Measurements from ENCODE around the gene CDON. TPM values are rescaled to one million over a fixed set of nuclear protein-coding genes. Genes with fewer than 3 reads are reported as not detected.

CDON gene
- total and polyA plus RNA-seq, 2 donors (not counting 1 experiment from before 2014, with no cell fraction given) = 0.01 TPM; not detected in 1

- Histone ChIP-seq H4K20me1 (ENCODE audit: control insufficient read depth, insufficient read depth, low read length, poor library complexity, severe bottlenecking) (no peaks in the 10 kb centered on the region), H3K27ac (ENCODE audit: low read length in 2 of 2) (no peak overlapping the region), H2AFZ (ENCODE audit: insufficient read depth, low read depth, low read length, poor library complexity, severe bottlenecking) (no peak overlapping the region), H3K4me1 (ENCODE audit: control insufficient read depth in 2 of 2, insufficient read depth in 2 of 2, low read length in 2 of 2) (no peaks in the 10 kb centered on the region), H3K9ac (ENCODE audit: low read length) (no peak overlapping the region), H3K4me2 (replicated peaks; ENCODE audit: low read depth, low read length, poor library complexity, severe bottlenecking) (no peak overlapping the region), H3K79me2 (ENCODE audit: control insufficient read depth, insufficient read depth, low read length) (no peaks in the 10 kb centered on the region), H3K9me3 (ENCODE audit: control extremely low read depth in 1 of 3, control insufficient read depth in 2 of 3, insufficient read depth in 1 of 3, low read length in 2 of 3) (peaks cover 0 to 6% (median 0%) of the 10 kb centered on the region in 3 donors), H3K27me3 (replicated peaks in 1 of 4; ENCODE audit: control extremely low read depth in 1 of 4, control insufficient read depth in 3 of 4, insufficient read depth in 4 of 4, low read length in 3 of 4) (no peaks in the 10 kb centered on the region), H3K36me3 (replicated peaks in 1 of 2; ENCODE audit: control extremely low read depth in 1 of 2, control insufficient read depth in 1 of 2, extremely low read depth in 1 of 2, insufficient read depth in 2 of 2, low read length in 1 of 2) (no peaks in the 10 kb centered on the region), H3K4me3 (ENCODE audit: control extremely low read depth in 1 of 5, extremely low read depth in 1 of 5, insufficient read depth in 1 of 5, low read depth in 2 of 5, low read length in 4 of 5) (no peak overlapping the region)
- no peak overlapping the region for H3K27ac Mint-ChIP-seq
- H3K4me3 Mint-ChIP-seq = no peak overlapping the region
- 84% methylated on average over 17 of the region's 17 CpGs for WGBS (ENCODE audit: insufficient coverage)
- TF ChIP-seq EZH2 (IDR thresholded peaks at IDR 0.05; ENCODE audit: borderline replicate concordance, insufficient read depth, low read depth, low read length, poor library complexity, severe bottlenecking) = no peak
- no peak for TF ChIP-seq CTCF (IDR thresholded peaks at IDR 0.05)
- DNase-seq (no peak), ATAC-seq (ENCODE audit: low read depth) (no peak)
- H3K9me3 Mint-ChIP-seq (ENCODE audit: insufficient read depth) = no peaks in the 10 kb centered on the region
- CTCF ChIA-PET = no interaction called here
- intact Hi-C loops (cut with micrococcal nuclease) = no loop called here
- POLR2A ChIA-PET = no interaction called here
- H3K27me3 Mint-ChIP-seq = peaks cover 6% of the 10 kb centered on the region
- H3K4me1 Mint-ChIP-seq = no peaks in the 10 kb centered on the region
Observed at GRCh38 chr11:126106594-126107328, 44.1 kb upstream of the CDON start.

- no peak overlapping the region for H3K9ac ChIP-seq (ENCODE audit: low read length)
- no peak overlapping the region for H3K4me3 ChIP-seq (ENCODE audit: control extremely low read depth in 1 of 5, extremely low read depth in 1 of 5, insufficient read depth in 1 of 5, low read depth in 2 of 5, low read length in 4 of 5)
Observed at GRCh38 chr11:126105748-126106080, 43.0 kb upstream of the CDON start.

More at GRCh38 chr11:126105748-126106080, 43.0 kb upstream of the CDON start:
- peaks cover 0 to 6% (median 0%) of the 10 kb centered on the region in 3 donors for H3K9me3 ChIP-seq (ENCODE audit: control extremely low read depth in 1 of 3, control insufficient read depth in 2 of 3, insufficient read depth in 1 of 3, low read length in 2 of 3)
- H3K27ac ChIP-seq (ENCODE audit: low read length in 2 of 2) = no peak overlapping the region
- CTCF ChIA-PET = interaction anchor here (1.4 kb wide), 1 partner anchor 8 kb away, joined by 4 read pairs; no protein-coding TSS in a partner anchor
- TF ChIP-seq CTCF (IDR thresholded peaks at IDR 0.05) (no peak), EZH2 (IDR thresholded peaks at IDR 0.05; ENCODE audit: borderline replicate concordance, insufficient read depth, low read depth, low read length, poor library complexity, severe bottlenecking) (no peak)
- Mint-ChIP-seq H3K4me3 (no peak overlapping the region), H3K27ac (no peak overlapping the region), H3K27me3 (peaks cover 6% of the 10 kb centered on the region), H3K9me3 (ENCODE audit: insufficient read depth) (no peaks in the 10 kb centered on the region), H3K4me1 (no peaks in the 10 kb centered on the region)
- POLR2A ChIA-PET = no interaction called here
- H3K27me3 ChIP-seq (replicated peaks in 1 of 4; ENCODE audit: control extremely low read depth in 1 of 4, control insufficient read depth in 3 of 4, insufficient read depth in 4 of 4, low read length in 3 of 4) = no peaks in the 10 kb centered on the region
- no peaks in the 10 kb centered on the region for H3K4me1 ChIP-seq (ENCODE audit: control insufficient read depth in 2 of 2, insufficient read depth in 2 of 2, low read length in 2 of 2)
- ATAC-seq (ENCODE audit: low read depth) (no peak), DNase-seq (no peak)
- H2AFZ ChIP-seq (ENCODE audit: insufficient read depth, low read depth, low read length, poor library complexity, severe bottlenecking) = no peak overlapping the region
- H3K4me2 ChIP-seq (replicated peaks; ENCODE audit: low read depth, low read length, poor library complexity, severe bottlenecking) = no peak overlapping the region
- intact Hi-C loops (cut with micrococcal nuclease) = no loop called here
- WGBS (ENCODE audit: insufficient coverage) = 85% methylated on average over 11 of the region's 11 CpGs
- no peaks in the 10 kb centered on the region for H3K36me3 ChIP-seq (replicated peaks in 1 of 2; ENCODE audit: control extremely low read depth in 1 of 2, control insufficient read depth in 1 of 2, extremely low read depth in 1 of 2, insufficient read depth in 2 of 2, low read length in 1 of 2)
- no peaks in the 10 kb centered on the region for H4K20me1 ChIP-seq (ENCODE audit: control insufficient read depth, insufficient read depth, low read length, poor library complexity, severe bottlenecking)
- H3K79me2 ChIP-seq (ENCODE audit: control insufficient read depth, insufficient read depth, low read length) = no peaks in the 10 kb centered on the region
